Hepatocyte (in vitro differentiated cells): ENCODE data around the gene GPAT3.

Source experiments
- CTCF ChIP-seq: fragments of 200-600 bp; sonication (generic); IDR thresholded peaks from 2 replicates; pipeline ENCODE4 v1.5.1; 2016; ENCODE audit warnings: antibody characterized with exemption, mild to moderate bottlenecking; ENCODE audit not compliant: poor library complexity
- EZH2 ChIP-seq: fragments of 200-600 bp; sonication (generic); IDR thresholded peaks from 2 replicates; pipeline ENCODE4 v1.6.1; 2016; ENCODE audit warnings: antibody characterized with exemption, mild to moderate bottlenecking, borderline replicate concordance
- EZH2phosphoT487 ChIP-seq: fragments of 200-600 bp; sonication (generic); IDR thresholded peaks from one replicate; pipeline ENCODE4 v1.6.1; 2018; ENCODE audit warnings: antibody characterized with exemption, mild to moderate bottlenecking, low read depth, moderate library complexity; ENCODE audit not compliant: unreplicated experiment, severe bottlenecking

- TF ChIP-seq CTCF: no peak
- no peak for TF ChIP-seq EZH2phosphoT487
- no peak for TF ChIP-seq EZH2
Measured at GRCh38 chr4:83498187-83498586, 37.7 kb upstream of the GPAT3 start.
